IMR-90 (cell line): Measurements from ENCODE around the gene PCYOX1L. TPM values are rescaled to one million over a fixed set of nuclear protein-coding genes. Genes with fewer than 3 reads are reported as not detected.

ENCODE experiments used
- ATAC-seq: fragments of 200-7000 bp; cut with Tn5 transposase; 2 replicates; pipeline ENCODE4 v1.9.1; 2020; ENCODE audit warnings: low read depth, mild to moderate bottlenecking, moderate library complexity
- BruUV-seq: library from RNA; stranded (reverse); fragments of 400-500 nt; replicated peaks from 2 replicates; lab custom pipeline; 2021; lab: Mats Ljungman, UMichigan
- CTCF ChIA-PET: fragments of 300-600 bp; formaldehyde crosslinking; extraction: SDS; loops from one replicate; lab custom pipeline; 2021; ENCODE audit warnings: antibody characterized with exemption; lab: Yijun Ruan, JAX
- POLR2A ChIA-PET: fragments of 300-600 bp; sonication (Branson Sonifier 250); formaldehyde crosslinking; loops from one replicate; lab custom pipeline; 2022; ENCODE audit warnings: antibody characterized with exemption; ENCODE audit not compliant: unreplicated experiment; lab: Charles Lee
- DNase-seq: peaks from one replicate; pipeline ENCODE4 v3.0.0; 2013
- H2AFZ ChIP-seq: replicated peaks from 2 replicates; pipeline ENCODE3; 2013; ENCODE audit warnings: low read length, mild to moderate bottlenecking; ENCODE audit not compliant: poor library complexity
- H2AK5ac ChIP-seq: 2 replicates; pipeline ENCODE4 v1.6.1; 2013; ENCODE audit warnings: low read depth, low read length, inconsistent platforms
- H2AK9ac ChIP-seq: replicated peaks from 2 replicates; pipeline ENCODE3; 2013; ENCODE audit warnings: mild to moderate bottlenecking, low read depth, low read length, moderate library complexity; ENCODE audit not compliant: poor library complexity
- H2BK120ac ChIP-seq: 2 replicates; pipeline ENCODE4 v1.6.1; 2013; ENCODE audit warnings: low read depth, low read length, inconsistent platforms
- H2BK15ac ChIP-seq: 3 replicates; pipeline ENCODE4 v1.6.1; 2013; ENCODE audit warnings: low read depth, low read length, inconsistent platforms
- H2BK20ac ChIP-seq: 2 replicates; pipeline ENCODE4 v1.6.1; 2013; ENCODE audit warnings: low read depth, mild to moderate bottlenecking, inconsistent platforms, low read length, moderate library complexity
- H2BK5ac ChIP-seq: 2 replicates; pipeline ENCODE4 v1.6.1; 2013; ENCODE audit warnings: mild to moderate bottlenecking, low read depth, low read length, inconsistent platforms; ENCODE audit not compliant: poor library complexity, severe bottlenecking
- H3K14ac ChIP-seq: replicated peaks from 2 replicates; pipeline ENCODE4 v1.6.1; 2013; ENCODE audit warnings: low read depth, low read length, inconsistent platforms
- H3K18ac ChIP-seq: 2 replicates; pipeline ENCODE4 v1.6.1; 2013; ENCODE audit warnings: low read depth, low read length, control low read depth
- H3K23ac ChIP-seq: 2 replicates; pipeline ENCODE4 v1.6.1; 2013; ENCODE audit warnings: low read depth, low read length, inconsistent platforms
- H3K27ac ChIP-seq: 2 replicates; pipeline ENCODE4 v1.5.1; 2013; ENCODE audit warnings: mild to moderate bottlenecking, control low read depth, low read length; ENCODE audit not compliant: insufficient read depth
- H3K27me3 ChIP-seq: 2 replicates; pipeline ENCODE4 v1.6.1; 2013; ENCODE audit warnings: low read length; ENCODE audit not compliant: control insufficient read depth, insufficient read depth
- H3K36me3 ChIP-seq: 2 replicates; pipeline ENCODE4 v1.6.1; 2013; ENCODE audit warnings: low read length, mixed read lengths; ENCODE audit not compliant: control insufficient read depth, insufficient read depth
- H3K4ac ChIP-seq: 2 replicates; pipeline ENCODE4 v1.6.1; 2013; ENCODE audit warnings: low read depth, low read length, inconsistent platforms
- H3K4me1 ChIP-seq: 2 replicates; pipeline ENCODE4 v1.6.1; 2013; ENCODE audit warnings: low read length, mixed read lengths; ENCODE audit not compliant: control insufficient read depth, insufficient read depth
- H3K4me2 ChIP-seq: 2 replicates; pipeline ENCODE4 v1.6.1; 2013; ENCODE audit warnings: low read depth, mild to moderate bottlenecking, control low read depth, low read length, moderate library complexity
- H3K4me3 ChIP-seq: 2 replicates; pipeline ENCODE4 v1.5.1; 2013; ENCODE audit warnings: low read depth, mild to moderate bottlenecking, control low read depth, low read length, moderate library complexity; ENCODE audit not compliant: insufficient read depth
- H3K56ac ChIP-seq: 2 replicates; pipeline ENCODE4 v1.6.1; 2013; ENCODE audit warnings: low read length, inconsistent platforms; ENCODE audit not compliant: insufficient read depth; ENCODE audit errors: extremely low read depth
- H3K79me1 ChIP-seq, 2 experiments: 2 replicates each; pipeline ENCODE4 v1.6.1; 2013; ENCODE audit warnings: low read length in 2 of 2, inconsistent platforms in 1 of 2, low read depth in 1 of 2
- H3K9ac ChIP-seq: 2 replicates; pipeline ENCODE4 v1.6.1; 2013; ENCODE audit warnings: low read depth, low read length, control low read depth
- H3K9me1 ChIP-seq: 2 replicates; pipeline ENCODE4 v1.6.1; 2013; ENCODE audit warnings: low read length, inconsistent platforms; ENCODE audit not compliant: insufficient read depth
- H3K9me3 ChIP-seq: 2 replicates; pipeline ENCODE4 v1.6.1; 2013; ENCODE audit warnings: low read length; ENCODE audit not compliant: control insufficient read depth, insufficient read depth
- H4K20me1 ChIP-seq: 2 replicates; pipeline ENCODE4 v1.6.1; 2013; ENCODE audit warnings: low read length, inconsistent platforms; ENCODE audit not compliant: insufficient read depth
- H4K5ac ChIP-seq: 2 replicates; pipeline ENCODE4 v1.6.1; 2013; ENCODE audit warnings: mild to moderate bottlenecking, low read depth, low read length, control low read depth
- H4K8ac ChIP-seq, 2 experiments: 2 replicates each; pipeline ENCODE4 v1.6.1; 2013; ENCODE audit warnings: low read depth in 2 of 2, low read length in 2 of 2, control low read depth in 1 of 2, inconsistent platforms in 1 of 2
- H4K91ac ChIP-seq: 2 replicates; pipeline ENCODE4 v1.6.1; 2013; ENCODE audit warnings: low read depth, low read length, inconsistent platforms; ENCODE audit not compliant: insufficient read depth
- BHLHE40 ChIP-seq: fragments of 150-350 bp; IDR thresholded peaks from 2 replicates; pipeline ENCODE4 v1.6.1; 2016; ENCODE audit warnings: mild to moderate bottlenecking, low read depth, low read length
- CEBPB ChIP-seq: IDR thresholded peaks from 2 replicates; pipeline ENCODE4 v1.6.1; 2012; ENCODE audit warnings: low read depth, low read length, improper control_type of control experiment
- FOS ChIP-seq: fragments of 150-350 bp; IDR thresholded peaks from 2 replicates; pipeline ENCODE4 v1.6.1; 2016; ENCODE audit warnings: low read depth, low read length
- MAFK ChIP-seq: IDR thresholded peaks from 2 replicates; pipeline ENCODE4 v1.6.1; 2012; ENCODE audit warnings: low read depth, low read length, improper control_type of control experiment
- MAZ ChIP-seq: IDR thresholded peaks from 2 replicates; pipeline ENCODE4 v1.6.1; 2012; ENCODE audit warnings: low read depth, mild to moderate bottlenecking, low read length, improper control_type of control experiment, moderate library complexity, borderline replicate concordance
- NFE2L2 ChIP-seq: fragments of 150-350 bp; IDR thresholded peaks from 2 replicates; pipeline ENCODE4 v1.6.1; 2016; ENCODE audit warnings: low read depth, mild to moderate bottlenecking, low read length
- RAD21 ChIP-seq: IDR thresholded peaks from 2 replicates; pipeline ENCODE4 v1.6.1; 2012; ENCODE audit warnings: low read length, improper control_type of control experiment
- RCOR1 ChIP-seq: IDR thresholded peaks from 2 replicates; pipeline ENCODE4 v1.6.1; 2012; ENCODE audit warnings: mild to moderate bottlenecking, low read length, improper control_type of control experiment; ENCODE audit not compliant: insufficient replicate concordance
- RFX5 ChIP-seq: IDR thresholded peaks from 2 replicates; pipeline ENCODE4 v1.8.0; 2012; ENCODE audit warnings: low read depth, mild to moderate bottlenecking, low read length, moderate library complexity
- WGBS, 2 experiments: methylation state at CpG; one replicate each; pipeline versions ENCODE4 v1.1.5 to v1.1.7; 2013; ENCODE audit warnings: missing lambda C conversion rate in 2 of 2; ENCODE audit not compliant: insufficient read length in 1 of 2; ENCODE audit errors: extremely low coverage in 2 of 2; 5-methylcytosine and 5-hydroxymethylcytosine counted together
- dilution Hi-C: fragments of 300-500 bp; cut with HindIII; formaldehyde crosslinking; loops from one replicate; pipeline ENCODE4 v1.14.3; 2018; ENCODE audit warnings: low sequenced_read_pairs; ENCODE audit not compliant: unreplicated experiment
- in situ Hi-C: fragments of 300-500 bp; cut with MboI; formaldehyde crosslinking; loops from 3 replicates; pipeline ENCODE4 v1.14.3; 2019; ENCODE audit warnings: low sequenced_read_pairs, inconsistent platforms, mixed read lengths
- intact Hi-C: fragments of 100-400 bp; cut with micrococcal nuclease; formaldehyde crosslinking; loops from 2 replicates; pipeline ENCODE4 v1.10.0; 2022
- polyA plus RNA-seq, 3 experiments: library from polyadenylated mRNA; depleted of rRNA; stranded (reverse); fragments of >200 nt; gene quantifications; 2 replicates each; pipeline ENCODE4 v1.2.3, GENCODE V29; 2012; ENCODE audit warnings: low replicate concordance in 1 of 3
- total RNA-seq: library from RNA; depleted of rRNA; stranded (reverse); fragments of >200 nt; gene quantifications from 2 replicates; pipeline ENCODE4 v1.2.3, GENCODE V29; 2012
- TF ChIP-seq, protein P1 (sequence below): conservative IDR thresholded peaks from 2 replicates; pipeline ENCODE4 v1.5.1; 2012; ENCODE audit warnings: mild to moderate bottlenecking, low read depth, low read length, improper control_type of control experiment
- TF ChIP-seq, protein P2 (sequence below): fragments of 150-350 bp; IDR thresholded peaks from 2 replicates; pipeline ENCODE4 v1.6.1; 2016; ENCODE audit warnings: low read depth, mild to moderate bottlenecking, low read length, moderate library complexity, borderline replicate concordance
- TF ChIP-seq, protein P3 (sequence below): fragments of 150-350 bp; IDR thresholded peaks from 2 replicates; pipeline ENCODE4 v1.6.1; 2017; ENCODE audit warnings: mild to moderate bottlenecking, antibody characterized with exemption, low read length, low read depth

Gene PCYOX1L
- total and polyA plus RNA-seq, 2 of the 4 experiments (the other 2 are of a cell fraction), result 7.0 to 14.3 TPM

DNA sequence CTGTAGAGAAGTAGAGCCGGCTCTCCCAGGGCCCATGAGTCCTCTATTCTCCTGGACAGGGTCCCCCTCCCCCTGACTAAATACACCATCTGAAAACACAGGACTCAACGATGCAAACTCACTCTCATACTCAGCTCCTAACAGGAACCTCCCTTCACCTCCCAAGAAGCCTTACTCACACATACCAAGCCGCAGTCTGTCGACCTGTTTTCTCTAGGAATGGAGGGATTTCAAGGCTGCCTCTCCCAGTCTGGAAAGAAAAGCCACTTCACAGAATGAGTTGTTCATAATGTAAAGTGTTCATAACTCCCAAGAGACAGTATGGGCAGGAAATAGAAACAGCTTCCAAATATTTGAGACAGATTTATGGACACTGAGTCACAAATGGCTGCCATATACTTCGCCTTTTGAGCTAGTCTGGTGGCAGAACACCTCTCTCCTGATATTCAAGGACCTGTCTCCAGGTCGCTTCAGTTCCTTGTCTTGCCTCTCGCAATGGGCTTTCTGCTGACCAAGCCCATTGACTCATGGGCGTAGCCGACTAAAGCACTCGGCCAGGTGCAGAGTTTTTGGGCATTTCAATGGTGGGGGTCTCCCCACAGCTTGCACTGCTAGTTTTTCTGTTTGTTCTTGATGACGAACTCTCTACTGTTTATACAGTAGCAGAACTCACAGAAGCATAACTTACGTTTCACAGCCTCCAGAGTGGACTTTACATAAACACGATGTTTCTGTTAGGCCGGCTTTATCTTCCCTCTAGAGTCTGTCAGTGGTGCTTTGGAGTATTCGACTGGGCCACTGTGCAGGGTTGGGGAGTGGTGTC lies 46.3 kb downstream of the PCYOX1L start:
- peak overlapping the region; percentile 58 for H2AFZ ChIP-seq
- H4K8ac ChIP-seq, result peak overlapping the region; percentile 59 to 82
- H2BK120ac ChIP-seq, result peak overlapping the region; percentile 94
- dilution Hi-C loops (no loop called here), intact Hi-C loops (no loop called here), in situ Hi-C loops (no loop called here)
- H4K91ac ChIP-seq, result peak overlapping the region; percentile 96
- WGBS, 2 experiments, result 23% methylated on average over 3 of the region's 15 CpGs; no CpG with 5 or more reads in 1 of the 2 experiments
- peak overlapping the region; percentile 99 for H3K4ac ChIP-seq
- H3K4me3 ChIP-seq, result peak overlapping the region; percentile 2; the same call in 1 of the 2 replicates
- peak overlapping the region; percentile 82 for H3K56ac ChIP-seq
- H2BK20ac ChIP-seq, result peak overlapping the region; percentile 95
- H4K5ac ChIP-seq, result peak overlapping the region; percentile 79; the same call in 1 of the 2 replicates
- peak overlapping the region; percentile 71 for H3K14ac ChIP-seq
- H3K9me1 ChIP-seq, result peaks cover 12% of the 10 kb centered on the region
- H4K20me1 ChIP-seq, result peaks cover 28% of the 10 kb centered on the region
- H3K4me1 ChIP-seq, result peaks cover 24% of the 10 kb centered on the region
- H3K27ac ChIP-seq, result peak overlapping the region; percentile 93
- H3K9me3 ChIP-seq, result no peaks in the 10 kb centered on the region
- peak overlapping the region; percentile 65 for H2AK5ac ChIP-seq
- peak; percentile 93 for DNase-seq
- H3K18ac ChIP-seq, result peak overlapping the region; percentile 92
- CTCF ChIA-PET, result interaction anchor here (0.8 to 2.1 kb wide), 3 partner anchors 15 to 23 kb away, joined by 3 to 5 read pairs (median 3); no protein-coding TSS in a partner anchor
- H3K9ac ChIP-seq, result peak overlapping the region; percentile 27; the same call in 1 of the 2 replicates
- peaks cover 12% of the 10 kb centered on the region; the same call in 1 of the 2 replicates for H3K36me3 ChIP-seq
- H3K23ac ChIP-seq, result peak overlapping the region; percentile 81
- H2BK5ac ChIP-seq, result peak overlapping the region; percentile 96
- H3K27me3 ChIP-seq, result no peaks in the 10 kb centered on the region
- POLR2A ChIA-PET, result interaction anchor here (0.6 to 1.6 kb wide), 4 partner anchors 19 to 34 kb away, joined by 3 to 6 read pairs (median 5); no protein-coding TSS in a partner anchor
- TF ChIP-seq BHLHE40 (peak; percentile 16), NFE2L2 (no peak), RAD21 (peak; percentile 35), RFX5 (no peak), CEBPB (peak; percentile 68), MAZ (no peak), RCOR1 (no peak), FOS (peak; percentile 77), MAFK (0 out of 2 replicates have a peak, but pooled peaks have one; percentile 31)
- TF ChIP-seq, protein P1, sequence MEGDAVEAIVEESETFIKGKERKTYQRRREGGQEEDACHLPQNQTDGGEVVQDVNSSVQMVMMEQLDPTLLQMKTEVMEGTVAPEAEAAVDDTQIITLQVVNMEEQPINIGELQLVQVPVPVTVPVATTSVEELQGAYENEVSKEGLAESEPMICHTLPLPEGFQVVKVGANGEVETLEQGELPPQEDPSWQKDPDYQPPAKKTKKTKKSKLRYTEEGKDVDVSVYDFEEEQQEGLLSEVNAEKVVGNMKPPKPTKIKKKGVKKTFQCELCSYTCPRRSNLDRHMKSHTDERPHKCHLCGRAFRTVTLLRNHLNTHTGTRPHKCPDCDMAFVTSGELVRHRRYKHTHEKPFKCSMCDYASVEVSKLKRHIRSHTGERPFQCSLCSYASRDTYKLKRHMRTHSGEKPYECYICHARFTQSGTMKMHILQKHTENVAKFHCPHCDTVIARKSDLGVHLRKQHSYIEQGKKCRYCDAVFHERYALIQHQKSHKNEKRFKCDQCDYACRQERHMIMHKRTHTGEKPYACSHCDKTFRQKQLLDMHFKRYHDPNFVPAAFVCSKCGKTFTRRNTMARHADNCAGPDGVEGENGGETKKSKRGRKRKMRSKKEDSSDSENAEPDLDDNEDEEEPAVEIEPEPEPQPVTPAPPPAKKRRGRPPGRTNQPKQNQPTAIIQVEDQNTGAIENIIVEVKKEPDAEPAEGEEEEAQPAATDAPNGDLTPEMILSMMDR, result no peak
- TF ChIP-seq, protein P2, sequence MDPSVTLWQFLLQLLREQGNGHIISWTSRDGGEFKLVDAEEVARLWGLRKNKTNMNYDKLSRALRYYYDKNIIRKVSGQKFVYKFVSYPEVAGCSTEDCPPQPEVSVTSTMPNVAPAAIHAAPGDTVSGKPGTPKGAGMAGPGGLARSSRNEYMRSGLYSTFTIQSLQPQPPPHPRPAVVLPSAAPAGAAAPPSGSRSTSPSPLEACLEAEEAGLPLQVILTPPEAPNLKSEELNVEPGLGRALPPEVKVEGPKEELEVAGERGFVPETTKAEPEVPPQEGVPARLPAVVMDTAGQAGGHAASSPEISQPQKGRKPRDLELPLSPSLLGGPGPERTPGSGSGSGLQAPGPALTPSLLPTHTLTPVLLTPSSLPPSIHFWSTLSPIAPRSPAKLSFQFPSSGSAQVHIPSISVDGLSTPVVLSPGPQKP, result no peak
- TF ChIP-seq, protein P3, sequence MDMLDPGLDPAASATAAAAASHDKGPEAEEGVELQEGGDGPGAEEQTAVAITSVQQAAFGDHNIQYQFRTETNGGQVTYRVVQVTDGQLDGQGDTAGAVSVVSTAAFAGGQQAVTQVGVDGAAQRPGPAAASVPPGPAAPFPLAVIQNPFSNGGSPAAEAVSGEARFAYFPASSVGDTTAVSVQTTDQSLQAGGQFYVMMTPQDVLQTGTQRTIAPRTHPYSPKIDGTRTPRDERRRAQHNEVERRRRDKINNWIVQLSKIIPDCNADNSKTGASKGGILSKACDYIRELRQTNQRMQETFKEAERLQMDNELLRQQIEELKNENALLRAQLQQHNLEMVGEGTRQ, result no peak
- BruUV-seq, result no TSS peak
- peak overlapping the region; percentile 96 for H2BK15ac ChIP-seq
- peaks cover 7 to 40% of the 10 kb centered on the region in 2 experiments; a peak in 3 of 4 replicates for H3K79me1 ChIP-seq
- H3K4me2 ChIP-seq, result peak overlapping the region; percentile 64
- H2AK9ac ChIP-seq, result peak overlapping the region; percentile 50
- peak; percentile 28 for ATAC-seq
